GM19238 (cell line): Measurements from ENCODE around the gene TMEM178A.
"Not testable (repeated sequence)": the region's sequence is repeated elsewhere in the genome, so short reads cannot be mapped to it uniquely, and the experiment has no call there.

Source experiments
- DNase-seq: peaks from one replicate; pipeline ENCODE4 v3.0.0; 2011; ENCODE audit warnings: low spot score; ENCODE audit not compliant: insufficient read length

Gene TMEM178A

DNA sequence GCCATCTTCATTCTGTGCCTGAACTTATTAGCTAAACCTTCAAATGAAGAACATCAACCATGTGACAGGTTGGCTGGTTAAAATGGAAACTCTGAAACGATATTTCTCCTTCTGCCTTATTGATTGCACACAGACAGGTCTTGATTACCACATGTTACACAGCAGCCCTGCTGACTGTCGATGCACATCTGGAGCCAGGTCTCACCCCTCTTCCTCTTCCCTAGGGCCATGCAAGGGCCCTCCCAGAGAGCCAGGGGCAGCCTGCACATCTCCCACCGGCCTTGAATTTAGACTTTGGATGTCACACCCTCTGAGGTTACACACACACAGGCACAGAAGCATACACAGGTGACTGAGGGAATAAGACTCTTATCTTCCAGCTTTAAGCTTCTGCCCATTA lies 45.1 kb downstream of the TMEM178A start:
- no peak for DNase-seq

DNA sequence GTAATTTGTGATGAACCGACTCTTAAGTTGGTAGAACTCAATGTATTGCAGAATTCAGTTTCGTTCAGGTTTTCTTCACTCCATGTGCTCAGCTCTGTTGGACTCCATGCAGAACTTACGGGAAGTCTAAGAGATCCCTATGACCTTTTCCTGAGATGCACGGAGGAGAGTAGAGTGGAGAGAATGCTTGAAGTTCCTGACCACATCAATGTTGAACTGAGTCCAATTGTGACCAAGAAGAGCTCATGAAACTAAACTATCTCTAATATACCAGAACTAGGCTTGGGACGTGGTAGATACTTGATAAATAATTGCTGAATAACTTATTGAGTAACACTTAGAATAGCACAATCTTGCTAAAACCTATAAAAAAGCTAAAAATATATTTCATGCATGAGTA lies 47.2 kb downstream of the TMEM178A start:
- DNase-seq = no peak

DNA sequence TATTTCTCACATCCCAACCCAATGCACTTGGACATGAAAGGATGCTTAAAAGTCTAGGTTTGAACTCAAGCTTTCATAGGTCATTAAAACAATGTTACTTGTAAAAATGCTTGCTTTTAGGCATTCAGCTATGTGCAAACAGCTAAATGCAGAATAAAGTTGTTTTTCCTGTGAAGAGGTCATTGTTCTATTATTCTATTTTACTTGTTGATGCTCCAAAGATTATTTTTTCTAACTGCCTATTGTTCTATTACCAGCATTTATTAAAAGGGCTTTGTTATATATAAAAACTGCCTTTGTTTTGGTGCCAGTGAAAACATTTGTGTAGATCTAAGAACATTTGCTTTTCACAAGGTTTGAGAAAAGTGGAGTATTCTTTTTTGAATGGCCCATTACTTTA lies 49.4 kb downstream of the TMEM178A start:
- DNase-seq = no peak

DNA sequence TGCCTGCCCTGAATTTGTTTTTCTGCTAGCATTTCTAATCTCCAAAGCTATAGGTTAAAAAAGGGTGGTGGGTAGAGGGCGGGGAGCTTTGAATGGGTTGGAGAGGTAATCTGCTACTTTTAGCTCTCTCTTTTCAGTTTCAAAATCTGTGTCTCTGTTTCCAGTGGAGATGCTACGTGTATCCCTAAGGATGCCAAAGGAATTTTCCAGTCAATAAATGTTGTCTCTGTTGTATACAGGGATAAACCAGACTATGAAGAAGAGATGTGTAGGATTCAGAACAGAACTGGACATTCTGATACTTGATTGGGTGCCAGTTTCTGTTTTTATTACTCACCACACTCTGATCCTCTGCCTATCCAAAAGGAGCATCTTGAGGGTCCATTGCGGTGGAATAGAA lies 50.1 kb downstream of the TMEM178A start:
- no peak for DNase-seq

DNA sequence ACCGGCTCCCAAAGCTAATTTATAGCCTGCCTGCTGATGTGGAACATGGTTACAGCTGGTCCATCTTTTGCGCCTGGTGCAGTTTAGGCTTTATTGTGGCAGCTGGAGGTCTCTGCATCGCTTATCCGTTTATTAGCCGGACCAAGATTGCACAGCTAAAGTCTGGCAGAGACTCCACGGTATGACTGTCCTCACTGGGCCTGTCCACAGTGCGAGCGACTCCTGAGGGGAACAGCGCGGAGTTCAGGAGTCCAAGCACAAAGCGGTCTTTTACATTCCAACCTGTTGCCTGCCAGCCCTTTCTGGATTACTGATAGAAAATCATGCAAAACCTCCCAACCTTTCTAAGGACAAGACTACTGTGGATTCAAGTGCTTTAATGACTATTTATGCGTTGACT lies 51.4 kb downstream of the TMEM178A start:
- DNase-seq = no peak

DNA sequence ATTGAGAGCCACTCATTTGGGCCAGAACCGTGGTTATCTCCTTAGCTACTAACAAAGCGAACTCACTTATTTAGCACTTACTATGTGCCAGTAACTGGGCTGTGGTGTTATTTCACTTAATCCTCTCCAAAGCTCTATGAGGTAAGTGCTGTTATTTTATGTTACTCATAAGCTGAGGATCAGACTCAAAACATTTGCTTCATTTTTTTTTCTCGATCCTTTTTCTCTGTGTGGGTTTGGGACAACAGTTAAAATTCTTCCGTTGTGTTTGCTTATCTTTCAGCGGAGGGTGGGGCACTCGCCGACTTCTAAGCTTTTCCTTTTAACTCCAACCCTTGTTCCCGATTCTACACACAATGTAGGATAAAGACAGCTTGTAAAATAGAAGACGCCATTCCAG lies 52.8 kb downstream of the TMEM178A start:
- DNase-seq = no peak

DNA sequence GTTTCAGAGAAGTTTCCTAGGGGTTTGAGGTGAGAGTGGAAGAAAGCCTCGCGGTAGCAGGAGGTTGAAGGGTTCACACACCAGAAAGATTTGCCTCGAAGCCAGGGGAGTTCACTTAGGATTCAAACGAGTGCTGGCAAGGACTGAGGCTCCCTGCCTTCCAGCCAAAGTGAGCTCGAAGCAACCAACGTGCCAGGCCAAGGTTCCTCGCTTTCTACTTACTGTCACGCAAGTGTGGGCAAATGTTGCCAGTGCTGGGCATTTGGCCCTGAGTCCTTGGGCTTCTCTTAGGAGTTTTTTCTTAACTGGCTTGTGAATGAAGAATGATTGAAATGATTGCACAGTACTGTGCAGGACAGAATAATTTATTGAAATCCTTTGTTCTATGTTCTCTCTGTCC lies 53.6 kb downstream of the TMEM178A start:
- DNase-seq = no peak

DNA sequence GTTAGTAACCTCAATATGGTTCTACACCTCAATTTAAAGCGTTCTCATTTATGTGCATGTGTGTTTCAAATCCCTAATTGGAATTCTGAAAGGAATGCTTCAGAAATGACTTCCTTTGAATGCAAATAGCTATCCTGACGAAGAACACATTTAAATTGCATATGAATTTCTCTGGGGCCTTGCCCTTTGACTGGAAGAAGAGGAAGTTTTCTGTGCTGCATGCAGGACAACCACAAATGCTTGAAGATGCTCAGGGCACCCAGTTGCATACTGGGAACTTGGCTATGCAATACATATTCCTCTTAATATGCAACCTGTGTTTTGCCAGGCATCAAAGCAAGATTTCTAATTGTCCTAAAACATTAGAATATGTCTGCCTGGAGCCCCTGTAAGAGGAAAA lies 55.3 kb downstream of the TMEM178A start:
- DNase-seq = no peak

DNA sequence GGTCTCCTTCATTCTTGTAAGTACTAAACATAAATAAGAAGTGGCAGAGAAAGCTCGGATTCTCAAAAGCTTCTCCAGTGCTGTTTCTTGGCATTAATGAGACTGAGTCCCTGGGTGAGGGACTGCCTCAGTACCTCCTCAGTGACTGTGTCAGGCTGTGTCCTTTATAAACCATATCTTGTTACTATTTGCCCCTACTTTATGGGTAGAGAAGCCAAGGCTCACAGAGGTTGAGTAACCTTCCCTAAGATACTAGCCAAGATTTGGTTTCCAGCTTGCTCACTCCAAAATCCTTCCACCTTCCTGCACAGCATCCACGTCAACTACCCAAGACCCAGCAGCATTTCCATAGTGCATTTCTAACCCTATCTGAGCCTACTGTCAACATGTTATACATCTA lies 57.8 kb downstream of the TMEM178A start:
- no peak for DNase-seq

DNA sequence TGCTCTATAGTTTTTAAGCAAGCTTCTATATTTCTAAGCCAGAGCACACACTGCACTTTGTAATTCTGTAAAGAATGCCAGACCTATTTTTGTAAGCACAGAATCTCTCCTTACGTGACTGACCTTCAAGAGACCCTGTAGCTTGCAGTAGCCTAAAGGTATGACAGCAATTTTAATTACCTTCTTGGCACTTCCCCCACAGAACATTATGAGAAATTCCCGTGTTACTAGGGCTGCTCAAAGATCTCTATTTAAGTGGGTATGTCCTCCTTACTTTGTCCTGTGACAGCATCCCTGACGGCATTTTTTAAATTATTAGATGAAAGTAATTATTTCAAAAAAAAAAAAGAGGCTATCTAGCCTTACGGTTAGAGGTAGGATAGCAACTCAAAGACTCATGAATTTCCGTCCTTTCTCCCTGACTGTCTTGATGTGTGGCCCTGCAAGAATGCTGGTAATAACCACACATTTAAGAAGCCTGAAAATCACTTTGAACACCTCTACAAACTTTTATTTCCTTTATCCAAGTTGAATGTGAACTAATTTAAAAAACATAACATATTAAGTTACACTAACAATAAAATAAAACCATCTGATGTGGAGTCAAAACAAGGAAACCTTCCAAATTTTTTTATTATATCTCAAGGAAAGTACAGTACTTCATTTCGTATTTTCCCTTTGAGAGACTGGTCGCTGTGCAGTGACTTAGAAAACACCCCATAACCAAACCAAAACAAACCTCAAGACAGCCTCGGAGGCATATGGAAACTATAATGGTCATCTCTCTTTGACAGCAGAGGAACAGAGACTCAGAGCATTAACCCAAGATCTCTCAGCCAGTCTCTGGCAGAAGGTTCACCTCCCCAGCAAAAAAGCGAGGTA lies 58.5 kb downstream of the TMEM178A start:
- no peak for DNase-seq

DNA sequence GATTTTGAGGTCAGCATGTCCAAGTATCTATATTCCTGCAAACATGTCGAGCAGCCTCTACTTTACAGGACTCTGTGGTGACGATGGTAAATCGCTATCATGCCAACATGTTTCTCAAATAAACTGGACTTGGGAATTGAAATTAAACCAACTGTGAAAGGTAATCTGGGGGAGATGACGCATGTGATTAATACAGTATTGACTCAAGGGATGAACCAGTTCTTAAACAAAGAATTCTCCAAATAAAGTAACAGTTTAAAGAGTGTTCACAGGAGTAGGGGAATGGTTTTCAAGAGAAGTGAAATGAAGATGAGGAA lies 59.1 kb downstream of the TMEM178A start:
- DNase-seq = no peak

DNA sequence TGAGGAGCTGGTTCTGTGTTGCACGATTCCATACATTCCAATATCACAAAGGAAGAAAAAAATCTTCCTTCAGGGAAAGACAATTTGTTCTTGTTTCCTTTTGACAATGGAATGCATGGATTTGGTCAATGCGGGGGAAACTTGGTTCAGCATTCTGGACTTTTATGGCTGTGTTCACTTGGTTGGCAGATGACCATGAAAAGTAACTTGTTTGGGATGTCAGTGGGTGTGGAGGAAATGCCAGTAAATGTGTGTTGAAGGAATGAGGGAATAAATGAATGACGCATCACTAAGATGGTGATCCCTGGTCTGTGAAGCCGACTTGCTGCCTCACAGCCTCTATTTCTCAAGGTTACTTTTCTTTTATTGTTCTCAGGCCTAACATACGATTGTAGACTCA lies 59.7 kb downstream of the TMEM178A start:
- no peak for DNase-seq

DNA sequence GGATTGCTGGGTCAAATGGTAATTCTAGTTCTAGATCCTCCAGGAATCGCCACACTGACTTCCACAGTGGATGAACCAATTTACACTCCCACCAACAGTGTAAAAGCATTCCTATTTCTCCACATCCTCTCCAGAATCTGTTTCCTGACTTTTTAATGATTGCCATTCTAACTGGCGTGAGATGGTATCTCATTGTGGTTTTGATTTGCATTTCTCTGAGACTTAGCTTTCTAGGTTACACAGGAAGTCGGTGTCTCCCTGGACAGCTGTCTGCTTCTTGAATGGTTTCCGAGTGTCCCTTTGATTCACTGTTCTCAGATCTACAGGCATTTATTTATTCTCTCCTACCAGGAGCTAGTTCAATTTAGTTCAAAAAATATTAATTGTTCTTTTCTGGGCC lies 62.4 kb downstream of the TMEM178A start:
- DNase-seq = not testable (repeated sequence)

DNA sequence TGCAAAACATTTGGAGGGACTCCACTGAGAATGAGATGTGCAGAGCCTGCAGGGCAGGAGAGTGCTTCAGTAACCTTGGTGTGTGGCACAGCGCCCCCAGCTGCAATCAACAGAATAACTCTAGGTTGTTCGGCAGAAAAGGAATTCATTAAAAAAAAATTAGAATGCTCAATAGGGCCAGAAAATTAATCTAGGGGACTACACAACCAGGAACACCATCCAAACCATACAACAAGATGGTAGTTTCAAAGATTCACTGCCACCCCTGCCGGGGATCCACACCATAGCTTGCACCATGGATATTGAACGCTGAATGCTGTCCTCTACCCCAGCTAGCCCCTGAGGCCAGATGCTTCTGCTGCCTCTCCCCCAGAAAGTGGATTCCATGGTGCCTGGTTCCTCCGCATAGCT lies 63.2 kb downstream of the TMEM178A start:
- DNase-seq = no peak

DNA sequence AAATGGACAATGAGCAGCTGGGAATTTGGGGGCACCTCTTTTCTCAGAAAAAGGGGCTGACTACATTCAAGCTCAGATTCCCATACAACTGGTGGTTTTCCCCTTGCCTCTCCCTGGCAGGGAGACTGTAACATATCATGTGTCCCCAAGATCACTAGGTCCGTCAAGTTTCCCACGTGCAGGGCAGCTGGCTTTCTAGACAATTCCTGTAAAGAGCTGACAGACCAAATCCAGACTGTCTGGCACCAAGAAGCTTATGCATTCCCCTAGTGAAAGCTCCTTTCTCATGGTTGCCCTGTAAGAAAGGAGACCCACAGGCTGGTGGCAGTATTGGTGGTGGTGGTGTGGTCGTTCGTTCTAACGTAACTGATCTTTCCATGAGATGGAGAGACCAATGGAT lies 64.6 kb downstream of the TMEM178A start:
- DNase-seq = no peak

DNA sequence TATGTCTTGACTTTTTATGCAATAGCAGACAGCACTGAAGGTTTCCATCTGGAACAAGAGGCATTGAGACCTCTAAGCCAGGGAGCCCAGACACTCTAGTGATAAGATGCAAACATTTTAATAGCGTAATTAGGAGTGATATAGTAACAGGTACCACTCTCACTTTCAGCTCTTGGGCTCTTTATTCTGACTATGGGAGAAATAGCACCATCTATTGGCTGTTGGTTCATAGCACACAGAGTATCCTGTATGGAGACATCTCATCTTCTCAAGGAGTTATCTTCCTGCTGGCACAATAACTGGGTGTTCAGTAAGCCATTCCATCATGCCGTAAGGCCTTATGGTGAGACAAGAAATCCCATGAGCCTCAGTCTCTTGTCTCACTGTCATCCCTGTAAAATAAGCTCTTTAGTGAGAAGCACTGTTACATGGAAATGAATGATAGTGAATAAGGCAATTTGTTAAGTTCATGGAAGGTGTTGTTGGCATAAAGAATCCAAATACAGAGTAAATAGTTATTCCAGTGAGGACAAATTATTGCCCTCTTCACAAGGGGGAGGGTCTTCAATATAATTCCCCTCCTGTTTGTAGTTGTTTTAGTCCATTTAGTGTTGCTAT lies 65.1 kb downstream of the TMEM178A start:
- no peak for DNase-seq

DNA sequence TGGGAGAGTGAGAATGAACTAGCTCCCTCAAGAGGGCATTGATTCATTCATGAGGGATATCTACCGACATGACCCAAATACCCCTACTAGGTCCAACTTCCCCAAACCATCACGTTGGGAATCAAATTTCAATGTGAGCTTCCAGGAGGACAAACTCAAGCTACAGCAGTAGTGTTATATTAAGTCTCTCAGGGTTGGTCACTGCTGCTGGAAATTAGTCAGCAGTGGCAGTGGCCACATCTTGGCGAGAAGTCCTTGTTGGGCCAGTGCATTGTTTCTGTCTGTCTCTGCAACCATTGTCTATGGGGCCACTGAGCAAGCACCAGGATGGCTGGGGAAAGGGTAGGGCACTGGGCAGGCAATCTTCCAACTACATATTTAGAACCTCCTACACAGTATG lies 65.8 kb downstream of the TMEM178A start:
- no peak for DNase-seq

DNA sequence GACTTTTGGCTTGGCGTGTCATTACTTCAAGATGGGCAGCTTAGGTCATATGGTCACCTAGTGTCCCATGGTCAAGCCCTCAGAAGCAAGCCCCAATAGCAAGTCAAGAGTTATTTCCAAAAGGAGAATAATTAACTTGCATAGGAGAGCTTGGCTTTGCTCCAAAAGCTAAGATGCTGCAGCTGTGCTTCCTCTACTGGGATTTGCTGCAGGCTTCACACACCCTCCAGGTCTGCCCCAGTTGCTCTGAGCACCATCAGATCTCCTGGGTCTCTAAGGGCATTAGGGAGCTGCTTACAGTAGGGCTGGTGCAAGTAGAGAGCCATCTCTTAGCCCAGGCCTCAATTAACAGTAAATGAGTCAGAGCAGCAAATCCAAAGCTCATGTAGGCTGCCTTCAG lies 66.8 kb downstream of the TMEM178A start:
- no peak for DNase-seq

DNA sequence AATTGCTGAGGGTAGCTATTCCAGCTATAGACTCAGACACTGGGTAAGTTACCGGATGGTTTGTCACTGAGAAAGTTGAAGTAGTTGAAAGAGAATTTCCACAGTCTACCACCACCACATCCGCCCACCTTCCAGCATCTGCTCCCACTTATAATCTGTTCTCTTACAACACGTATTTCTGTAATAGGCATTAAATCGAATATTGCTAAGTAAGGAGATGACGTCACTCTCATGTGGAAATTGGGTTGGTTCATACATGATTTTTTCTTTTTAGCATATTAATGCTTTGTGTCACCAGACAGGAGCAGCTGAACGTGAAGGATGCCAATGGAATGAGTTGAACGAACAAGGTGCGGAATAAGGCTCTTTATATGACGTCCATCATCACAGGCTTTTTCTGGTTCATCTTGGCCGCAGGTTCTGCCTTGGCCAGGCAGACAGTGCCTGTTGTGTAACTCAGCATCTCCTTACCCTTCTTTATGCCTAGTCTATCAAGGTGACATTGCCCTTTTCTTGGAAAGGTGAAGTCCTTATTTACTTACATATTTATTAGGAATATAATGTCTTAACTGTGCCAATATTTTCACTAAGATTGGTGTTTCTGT lies 67.5 kb downstream of the TMEM178A start:
- no peak for DNase-seq

DNA sequence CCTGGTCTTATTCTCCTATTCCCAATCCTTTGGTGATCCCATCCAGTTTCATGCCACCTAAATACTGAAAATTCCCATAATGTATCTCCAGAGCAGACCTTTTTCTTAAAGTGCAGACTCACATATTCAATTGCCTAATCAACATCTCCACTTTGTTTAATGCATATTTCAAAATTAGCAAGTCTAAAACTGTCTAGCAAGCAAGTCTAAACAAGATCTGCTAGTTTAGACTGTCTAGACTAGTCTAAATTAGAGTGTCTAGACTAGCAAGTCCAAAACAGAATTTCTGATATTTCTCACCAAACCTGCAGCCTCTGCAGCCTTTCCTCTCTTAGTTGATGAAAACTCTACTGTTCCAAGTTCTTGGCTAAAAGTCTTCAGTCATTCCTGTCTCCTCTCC lies 68.7 kb downstream of the TMEM178A start:
- no peak for DNase-seq

DNA sequence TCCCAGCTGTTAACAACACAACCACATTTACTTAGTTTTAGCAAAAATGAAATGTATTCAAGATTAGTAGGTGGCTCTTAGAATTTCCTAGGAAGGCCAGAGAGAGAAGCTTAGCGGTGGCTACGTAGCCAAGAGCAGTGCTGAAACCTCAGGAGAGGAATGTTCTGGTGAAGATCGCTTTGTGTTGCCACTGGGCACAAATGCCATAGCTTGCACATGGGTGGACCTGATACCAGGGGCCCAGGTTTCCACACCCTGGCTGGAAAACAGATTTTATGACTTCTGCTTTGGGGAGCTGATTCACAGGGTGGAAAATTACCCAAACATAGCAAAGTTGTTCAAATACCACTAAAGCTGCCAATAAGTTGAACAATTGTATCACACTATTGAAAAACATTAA lies 69.9 kb downstream of the TMEM178A start:
- DNase-seq = no peak

DNA sequence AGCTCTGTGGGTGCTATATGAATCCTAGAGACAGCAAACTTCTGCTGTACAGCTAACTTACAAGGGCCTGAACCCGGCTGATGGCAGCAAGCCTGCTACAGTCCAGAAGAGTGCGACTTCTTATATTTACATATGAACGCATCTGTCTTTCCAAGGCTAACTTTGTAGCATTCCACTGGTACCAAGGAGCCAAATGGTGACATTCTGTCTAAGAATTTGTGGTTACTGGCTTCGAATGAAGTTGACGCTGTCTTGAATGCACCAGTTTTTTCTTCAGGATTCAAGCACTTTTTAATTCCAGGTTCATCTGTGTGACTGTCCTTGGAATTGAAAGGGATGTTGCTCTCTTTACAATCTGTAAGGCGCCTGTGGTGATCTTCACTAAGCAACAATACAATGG lies 70.9 kb downstream of the TMEM178A start:
- DNase-seq = no peak

DNA sequence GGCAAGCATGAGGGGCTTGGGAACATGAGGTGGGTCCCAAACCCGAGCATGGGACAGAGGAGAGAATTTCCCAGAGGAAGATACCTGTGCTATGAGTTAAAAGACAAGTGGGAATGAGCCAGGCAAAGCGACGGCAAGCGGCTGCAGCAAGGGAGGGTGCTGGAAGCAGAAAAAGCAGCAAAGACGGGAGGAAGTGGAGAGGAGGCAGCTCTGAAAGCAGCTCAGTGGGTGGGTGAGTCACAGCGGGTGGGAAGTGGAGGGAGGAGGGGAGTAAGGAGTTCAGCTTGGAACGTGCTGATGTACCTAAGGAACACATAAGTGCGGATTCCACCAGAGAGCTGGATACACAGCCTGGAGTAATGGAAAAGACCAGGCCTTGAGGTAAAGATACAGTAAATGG lies 71.9 kb downstream of the TMEM178A start:
- no peak for DNase-seq
